ENCODE measurements around the gene COL23A1. TPM values are rescaled to one million over a fixed set of nuclear protein-coding genes. Genes with fewer than 3 reads are reported as not detected.
A peak's percentile ranks its signal among the peaks of the same experiment; 100 is the strongest.

The COL23A1 gene
- total RNA-seq, 1 experiment from 2014 or later = 0.18 TPM

GRCh38 chr5:178357678-178358077, 232.5 kb downstream of the COL23A1 start:
- Mint-ChIP-seq H3K4me3 (ENCODE audit: unreplicated experiment) (no peak overlapping the region), H3K36me3 (ENCODE audit: insufficient read depth, unreplicated experiment) (no peaks in the 10 kb centered on the region), H3K27me3 (ENCODE audit: insufficient read depth, unreplicated experiment) (peaks cover 16% of the 10 kb centered on the region), H3K4me1 (ENCODE audit: low read depth, unreplicated experiment) (peaks cover 29% of the 10 kb centered on the region), H3K9me3 (ENCODE audit: unreplicated experiment) (peaks cover 15% of the 10 kb centered on the region), H3K27ac (ENCODE audit: unreplicated experiment) (peak overlapping the region; percentile 24)
- H3K36me3 ChIP-seq (ENCODE audit: control insufficient read depth, insufficient read depth, low read length) = no peaks in the 10 kb centered on the region
- no peak for TF ChIP-seq CTCF (IDR thresholded peaks at IDR 0.05; ENCODE audit: insufficient read depth in 1 of 2, low read depth in 1 of 2, low read length in 1 of 2, severe bottlenecking in 1 of 2, unreplicated experiment in 1 of 2)
- ChIA-PET POLR2A (no interaction called here), CTCF (no interaction called here)
- no peaks in the 10 kb centered on the region for H3K4me1 ChIP-seq
- no peaks in the 10 kb centered on the region for H3K27me3 ChIP-seq (replicated peaks; ENCODE audit: control insufficient read depth, insufficient read depth, low read length)
- H3K4me3 ChIP-seq (ENCODE audit: low read depth, low read length) = no peak overlapping the region
- DNase-seq = no peak
- intact Hi-C loops (cut with micrococcal nuclease; ENCODE audit: unreplicated experiment) = no loop called here
- BruUV-seq (replicated peaks) = no TSS peak
- no peaks in the 10 kb centered on the region for H3K9me3 ChIP-seq

GRCh38 chr5:178357121-178357521, 233.1 kb downstream of the COL23A1 start:
- TF ChIP-seq CTCF (IDR thresholded peaks at IDR 0.05; ENCODE audit: insufficient read depth in 1 of 2, low read depth in 1 of 2, low read length in 1 of 2, severe bottlenecking in 1 of 2, unreplicated experiment in 1 of 2) = no peak
- H3K36me3 Mint-ChIP-seq (ENCODE audit: insufficient read depth, unreplicated experiment) = no peaks in the 10 kb centered on the region
- no TSS peak for BruUV-seq (replicated peaks)
- no peak overlapping the region for H3K4me3 Mint-ChIP-seq (ENCODE audit: unreplicated experiment)
- DNase-seq = peak; percentile 9 to 62
- no peak overlapping the region for H3K4me3 ChIP-seq (ENCODE audit: low read depth, low read length)
- ChIA-PET POLR2A (no interaction called here), CTCF (no interaction called here)
- no peaks in the 10 kb centered on the region for H3K27me3 ChIP-seq (replicated peaks; ENCODE audit: control insufficient read depth, insufficient read depth, low read length)
- no peaks in the 10 kb centered on the region for H3K9me3 ChIP-seq
- peaks cover 15% of the 10 kb centered on the region for H3K9me3 Mint-ChIP-seq (ENCODE audit: unreplicated experiment)
- no peaks in the 10 kb centered on the region for H3K36me3 ChIP-seq (ENCODE audit: control insufficient read depth, insufficient read depth, low read length)
- peaks cover 29% of the 10 kb centered on the region for H3K4me1 Mint-ChIP-seq (ENCODE audit: low read depth, unreplicated experiment)
- peak overlapping the region; percentile 24 for H3K27ac Mint-ChIP-seq (ENCODE audit: unreplicated experiment)
- intact Hi-C loops (cut with micrococcal nuclease; ENCODE audit: unreplicated experiment) = no loop called here
- no peaks in the 10 kb centered on the region for H3K4me1 ChIP-seq
- H3K27me3 Mint-ChIP-seq (ENCODE audit: insufficient read depth, unreplicated experiment) = peaks cover 16% of the 10 kb centered on the region

- Mint-ChIP-seq H3K27me3 (ENCODE audit: insufficient read depth, unreplicated experiment) (peaks cover 11% of the 10 kb centered on the region), H3K4me1 (ENCODE audit: low read depth, unreplicated experiment) (peaks cover 26% of the 10 kb centered on the region), H3K36me3 (ENCODE audit: insufficient read depth, unreplicated experiment) (no peaks in the 10 kb centered on the region), H3K4me3 (ENCODE audit: unreplicated experiment) (no peak overlapping the region), H3K9me3 (ENCODE audit: unreplicated experiment) (peaks cover 15% of the 10 kb centered on the region), H3K27ac (ENCODE audit: unreplicated experiment) (no peak overlapping the region)
- no peaks in the 10 kb centered on the region for H3K27me3 ChIP-seq (replicated peaks; ENCODE audit: control insufficient read depth, insufficient read depth, low read length)
- intact Hi-C loops (cut with micrococcal nuclease; ENCODE audit: unreplicated experiment) = no loop called here
- no peak overlapping the region for H3K4me3 ChIP-seq (ENCODE audit: low read depth, low read length)
- DNase-seq = no peak
- CTCF ChIA-PET = no interaction called here
- H3K4me1 ChIP-seq = no peaks in the 10 kb centered on the region
- H3K9me3 ChIP-seq = no peaks in the 10 kb centered on the region
- BruUV-seq (replicated peaks) = no TSS peak
- POLR2A ChIA-PET = no interaction called here
- no peak for TF ChIP-seq CTCF (IDR thresholded peaks at IDR 0.05; ENCODE audit: insufficient read depth in 1 of 2, low read depth in 1 of 2, low read length in 1 of 2, severe bottlenecking in 1 of 2, unreplicated experiment in 1 of 2)
- no peaks in the 10 kb centered on the region for H3K36me3 ChIP-seq (ENCODE audit: control insufficient read depth, insufficient read depth, low read length)
Measured at GRCh38 chr5:178356431-178356872, 233.7 kb downstream of the COL23A1 start.

Measured in Caco-2 (cell line).